Measurements from ENCODE around the gene RPL7L1. TPM values are rescaled to one million over a fixed set of nuclear protein-coding genes. Genes with fewer than 3 reads are reported as not detected.

The RPL7L1 gene
- total and polyA plus RNA-seq, 2 of the 13 experiments (the other 11 are each of a cell fraction or from before 2014, with no cell fraction given) = 51.6 to 179 TPM

DNA sequence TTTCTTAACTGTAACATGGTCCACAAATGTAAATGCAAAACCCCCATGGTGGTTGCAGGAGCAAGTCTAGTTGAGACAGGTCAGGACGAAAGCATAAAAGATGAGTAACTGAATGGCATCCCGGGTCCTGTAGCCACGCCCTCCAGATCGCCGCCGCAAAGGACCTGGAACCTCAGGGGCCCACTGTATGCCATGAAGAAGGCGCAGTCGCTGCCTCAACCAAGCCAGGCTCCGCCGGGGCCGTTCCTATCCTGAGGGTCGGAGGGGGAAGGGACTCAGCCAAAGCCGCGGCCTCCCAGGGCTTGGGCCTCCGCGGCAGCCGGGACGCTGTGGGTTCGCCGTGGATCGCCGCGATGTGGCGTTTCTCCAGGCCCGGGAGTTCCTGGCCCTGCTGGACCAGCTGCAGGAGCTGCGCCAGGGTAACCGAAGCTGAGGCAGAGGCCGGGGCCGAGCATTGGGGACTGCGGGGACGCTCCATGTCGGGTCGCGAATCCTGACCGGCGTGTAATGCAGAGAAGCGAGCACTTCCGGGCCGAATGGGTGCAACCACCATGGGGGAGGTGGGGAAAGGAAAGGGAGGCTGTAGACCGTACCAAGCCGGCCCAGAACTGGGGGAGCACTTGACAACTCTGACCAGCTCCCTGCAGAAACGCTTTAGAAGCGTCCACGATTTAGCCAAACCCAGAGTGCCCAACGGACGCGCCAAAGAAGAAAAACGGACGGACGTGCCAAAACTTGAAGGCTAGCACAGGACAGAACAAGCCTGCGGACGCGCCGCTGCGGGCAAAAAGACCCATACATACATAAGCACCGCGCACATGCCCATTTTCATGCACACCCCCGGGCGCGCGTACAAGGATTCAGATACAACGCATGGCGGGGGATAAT is 11.1 kb downstream of the RPL7L1 start (continued):
- TF ChIP-seq ZSCAN5A (CRISPR knock-in tag; IDR thresholded peaks at IDR 0.05; ENCODE audit: borderline replicate concordance) = peak; percentile 94
- peak; percentile 98 for TF ChIP-seq ZNF878 (CRISPR knock-in tag; IDR thresholded peaks at IDR 0.05)
- TF ChIP-seq, protein P1, sequence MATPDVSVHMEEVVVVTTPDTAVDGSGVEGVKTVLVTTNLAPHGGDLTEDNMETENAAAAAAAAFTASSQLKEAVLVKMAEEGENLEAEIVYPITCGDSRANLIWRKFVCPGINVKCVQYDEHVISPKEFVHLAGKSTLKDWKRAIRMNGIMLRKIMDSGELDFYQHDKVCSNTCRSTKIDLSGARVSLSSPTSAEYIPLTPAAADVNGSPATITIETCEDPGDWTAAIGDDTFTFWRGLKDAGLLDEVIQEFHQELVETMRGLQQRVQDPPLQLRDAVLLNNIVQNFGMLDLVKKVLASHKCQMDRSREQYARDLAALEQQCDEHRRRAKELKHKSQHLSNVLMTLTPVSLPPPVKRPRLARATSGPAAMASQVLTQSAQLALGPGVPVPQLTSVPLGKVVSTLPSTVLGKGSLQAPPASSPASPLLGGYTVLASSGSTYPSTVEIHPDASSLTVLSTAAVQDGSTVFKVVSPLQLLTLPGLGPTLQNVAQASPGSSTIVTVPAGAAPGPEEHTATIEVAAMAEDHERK (CRISPR knock-in tag; IDR thresholded peaks at IDR 0.05; ENCODE audit: low read depth) = no peak
- TF ChIP-seq, protein P2, sequence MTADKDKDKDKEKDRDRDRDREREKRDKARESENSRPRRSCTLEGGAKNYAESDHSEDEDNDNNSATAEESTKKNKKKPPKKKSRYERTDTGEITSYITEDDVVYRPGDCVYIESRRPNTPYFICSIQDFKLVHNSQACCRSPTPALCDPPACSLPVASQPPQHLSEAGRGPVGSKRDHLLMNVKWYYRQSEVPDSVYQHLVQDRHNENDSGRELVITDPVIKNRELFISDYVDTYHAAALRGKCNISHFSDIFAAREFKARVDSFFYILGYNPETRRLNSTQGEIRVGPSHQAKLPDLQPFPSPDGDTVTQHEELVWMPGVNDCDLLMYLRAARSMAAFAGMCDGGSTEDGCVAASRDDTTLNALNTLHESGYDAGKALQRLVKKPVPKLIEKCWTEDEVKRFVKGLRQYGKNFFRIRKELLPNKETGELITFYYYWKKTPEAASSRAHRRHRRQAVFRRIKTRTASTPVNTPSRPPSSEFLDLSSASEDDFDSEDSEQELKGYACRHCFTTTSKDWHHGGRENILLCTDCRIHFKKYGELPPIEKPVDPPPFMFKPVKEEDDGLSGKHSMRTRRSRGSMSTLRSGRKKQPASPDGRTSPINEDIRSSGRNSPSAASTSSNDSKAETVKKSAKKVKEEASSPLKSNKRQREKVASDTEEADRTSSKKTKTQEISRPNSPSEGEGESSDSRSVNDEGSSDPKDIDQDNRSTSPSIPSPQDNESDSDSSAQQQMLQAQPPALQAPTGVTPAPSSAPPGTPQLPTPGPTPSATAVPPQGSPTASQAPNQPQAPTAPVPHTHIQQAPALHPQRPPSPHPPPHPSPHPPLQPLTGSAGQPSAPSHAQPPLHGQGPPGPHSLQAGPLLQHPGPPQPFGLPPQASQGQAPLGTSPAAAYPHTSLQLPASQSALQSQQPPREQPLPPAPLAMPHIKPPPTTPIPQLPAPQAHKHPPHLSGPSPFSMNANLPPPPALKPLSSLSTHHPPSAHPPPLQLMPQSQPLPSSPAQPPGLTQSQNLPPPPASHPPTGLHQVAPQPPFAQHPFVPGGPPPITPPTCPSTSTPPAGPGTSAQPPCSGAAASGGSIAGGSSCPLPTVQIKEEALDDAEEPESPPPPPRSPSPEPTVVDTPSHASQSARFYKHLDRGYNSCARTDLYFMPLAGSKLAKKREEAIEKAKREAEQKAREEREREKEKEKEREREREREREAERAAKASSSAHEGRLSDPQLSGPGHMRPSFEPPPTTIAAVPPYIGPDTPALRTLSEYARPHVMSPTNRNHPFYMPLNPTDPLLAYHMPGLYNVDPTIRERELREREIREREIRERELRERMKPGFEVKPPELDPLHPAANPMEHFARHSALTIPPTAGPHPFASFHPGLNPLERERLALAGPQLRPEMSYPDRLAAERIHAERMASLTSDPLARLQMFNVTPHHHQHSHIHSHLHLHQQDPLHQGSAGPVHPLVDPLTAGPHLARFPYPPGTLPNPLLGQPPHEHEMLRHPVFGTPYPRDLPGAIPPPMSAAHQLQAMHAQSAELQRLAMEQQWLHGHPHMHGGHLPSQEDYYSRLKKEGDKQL (CRISPR knock-in tag; IDR thresholded peaks at IDR 0.05; ENCODE audit: low read depth) = no peak; the same call in 1 of the 2 replicates
- TF ChIP-seq, protein P3, sequence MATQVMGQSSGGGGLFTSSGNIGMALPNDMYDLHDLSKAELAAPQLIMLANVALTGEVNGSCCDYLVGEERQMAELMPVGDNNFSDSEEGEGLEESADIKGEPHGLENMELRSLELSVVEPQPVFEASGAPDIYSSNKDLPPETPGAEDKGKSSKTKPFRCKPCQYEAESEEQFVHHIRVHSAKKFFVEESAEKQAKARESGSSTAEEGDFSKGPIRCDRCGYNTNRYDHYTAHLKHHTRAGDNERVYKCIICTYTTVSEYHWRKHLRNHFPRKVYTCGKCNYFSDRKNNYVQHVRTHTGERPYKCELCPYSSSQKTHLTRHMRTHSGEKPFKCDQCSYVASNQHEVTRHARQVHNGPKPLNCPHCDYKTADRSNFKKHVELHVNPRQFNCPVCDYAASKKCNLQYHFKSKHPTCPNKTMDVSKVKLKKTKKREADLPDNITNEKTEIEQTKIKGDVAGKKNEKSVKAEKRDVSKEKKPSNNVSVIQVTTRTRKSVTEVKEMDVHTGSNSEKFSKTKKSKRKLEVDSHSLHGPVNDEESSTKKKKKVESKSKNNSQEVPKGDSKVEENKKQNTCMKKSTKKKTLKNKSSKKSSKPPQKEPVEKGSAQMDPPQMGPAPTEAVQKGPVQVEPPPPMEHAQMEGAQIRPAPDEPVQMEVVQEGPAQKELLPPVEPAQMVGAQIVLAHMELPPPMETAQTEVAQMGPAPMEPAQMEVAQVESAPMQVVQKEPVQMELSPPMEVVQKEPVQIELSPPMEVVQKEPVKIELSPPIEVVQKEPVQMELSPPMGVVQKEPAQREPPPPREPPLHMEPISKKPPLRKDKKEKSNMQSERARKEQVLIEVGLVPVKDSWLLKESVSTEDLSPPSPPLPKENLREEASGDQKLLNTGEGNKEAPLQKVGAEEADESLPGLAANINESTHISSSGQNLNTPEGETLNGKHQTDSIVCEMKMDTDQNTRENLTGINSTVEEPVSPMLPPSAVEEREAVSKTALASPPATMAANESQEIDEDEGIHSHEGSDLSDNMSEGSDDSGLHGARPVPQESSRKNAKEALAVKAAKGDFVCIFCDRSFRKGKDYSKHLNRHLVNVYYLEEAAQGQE (IDR thresholded peaks at IDR 0.05; ENCODE audit: borderline replicate concordance in 1 of 2, low read depth in 1 of 2, low read length in 2 of 2) = no peak; a peak in 1 of 4 replicates
- peak; percentile 98 for TF ChIP-seq IKZF4 (CRISPR knock-in tag; IDR thresholded peaks at IDR 0.05; ENCODE audit: borderline replicate concordance, low read depth, not compliant biosample characterization)
- TF ChIP-seq KLF12 (CRISPR knock-in tag; IDR thresholded peaks at IDR 0.05; ENCODE audit: borderline replicate concordance) = peak; percentile 85; the same call in 1 of the 2 replicates
- peak; percentile 97 for TF ChIP-seq ZNF784 (CRISPR knock-in tag; IDR thresholded peaks at IDR 0.05; ENCODE audit: borderline replicate concordance)
- TF ChIP-seq ATF1 (CRISPR knock-in tag; IDR thresholded peaks at IDR 0.05) = no peak
- no peak; the same call in 1 of the 2 replicates for TF ChIP-seq MTA3 (CRISPR knock-in tag; IDR thresholded peaks at IDR 0.05)
- TF ChIP-seq GABPA (IDR thresholded peaks at IDR 0.05; ENCODE audit: low read depth, low read length) = peak; percentile 71
- TF ChIP-seq GABPA (CRISPR knock-in tag; IDR thresholded peaks at IDR 0.05; ENCODE audit: low read depth) = peak; percentile 93
- peak; percentile 74 for TF ChIP-seq HNRNPLL (IDR thresholded peaks at IDR 0.05; ENCODE audit: low read depth, low read length, poor library complexity, severe bottlenecking)
- TF ChIP-seq SRY (CRISPR knock-in tag; IDR thresholded peaks at IDR 0.05) = peak; percentile 98
